ENCODE results near the gene EXOC4. TPM values are rescaled to one million over a fixed set of nuclear protein-coding genes. Genes with fewer than 3 reads are reported as not detected.

EXOC4 gene
- polyA plus RNA-seq, 3 donors, result 68.1 to 75.1 (median 70.9) TPM

DNA sequence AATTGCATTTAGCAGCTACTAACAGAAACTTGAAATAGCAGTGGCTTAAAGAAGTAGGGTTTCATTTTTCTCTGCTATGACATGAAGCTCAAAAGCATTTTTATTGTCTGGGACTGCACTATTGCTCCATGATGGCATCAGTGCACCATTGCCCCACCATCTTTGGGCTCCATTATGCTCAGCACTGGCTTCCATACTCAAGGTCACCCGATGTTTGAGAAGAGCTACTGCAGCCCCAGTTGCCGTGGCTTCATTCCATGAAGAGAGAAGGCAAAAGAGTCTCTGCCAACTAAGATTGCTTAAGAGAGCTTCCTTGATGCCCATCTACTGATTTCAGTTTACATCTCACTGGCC, 682.1 kb downstream of the EXOC4 start:
- no peak for DNase-seq (ENCODE audit: extremely low read depth in 1 of 11, low read depth in 9 of 11, low spot score in 4 of 11)

DNA sequence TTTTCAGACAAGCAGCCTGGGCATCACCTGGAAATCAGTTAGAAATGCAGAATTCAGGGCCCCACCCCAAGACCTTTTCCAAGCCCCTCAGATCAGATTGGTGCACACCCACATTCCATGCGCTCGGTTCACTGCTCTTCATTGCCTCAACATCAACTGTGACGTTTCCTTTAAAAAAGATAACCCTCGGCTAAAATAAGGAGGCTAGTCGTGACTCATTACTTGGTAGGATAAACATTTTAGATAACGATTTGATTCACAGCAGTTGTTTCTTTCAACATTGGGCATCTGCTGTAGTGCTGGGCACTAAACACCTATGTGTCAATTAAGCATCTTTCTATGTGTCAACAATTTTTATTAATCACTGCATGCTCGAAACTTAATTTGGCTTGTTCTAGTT, 683.2 kb downstream of the EXOC4 start:
- no peak for DNase-seq (ENCODE audit: extremely low read depth in 1 of 11, low read depth in 9 of 11, low spot score in 4 of 11)

DNA sequence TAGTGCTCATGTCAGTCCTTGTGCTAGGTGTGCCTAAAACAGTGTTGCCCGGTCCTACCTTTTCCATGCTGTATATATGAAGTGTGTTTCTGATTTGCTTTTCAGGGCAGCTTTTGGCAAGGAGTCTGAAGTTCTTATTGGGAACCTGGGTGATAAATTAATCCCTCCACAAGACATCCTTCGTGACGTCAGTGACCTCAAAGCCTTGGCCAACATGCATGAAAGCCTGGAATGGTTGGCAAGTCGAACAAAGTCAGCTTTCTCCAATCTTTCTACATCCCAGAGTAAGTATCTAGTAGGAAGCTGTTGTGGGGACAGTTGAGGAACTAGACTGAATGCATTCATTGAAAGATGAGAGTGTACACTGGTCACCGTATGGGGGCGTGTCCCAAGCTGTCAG, 684.9 kb downstream of the EXOC4 start:
- DNase-seq (ENCODE audit: extremely low read depth in 1 of 11, low read depth in 9 of 11, low spot score in 4 of 11), result no peak

DNA sequence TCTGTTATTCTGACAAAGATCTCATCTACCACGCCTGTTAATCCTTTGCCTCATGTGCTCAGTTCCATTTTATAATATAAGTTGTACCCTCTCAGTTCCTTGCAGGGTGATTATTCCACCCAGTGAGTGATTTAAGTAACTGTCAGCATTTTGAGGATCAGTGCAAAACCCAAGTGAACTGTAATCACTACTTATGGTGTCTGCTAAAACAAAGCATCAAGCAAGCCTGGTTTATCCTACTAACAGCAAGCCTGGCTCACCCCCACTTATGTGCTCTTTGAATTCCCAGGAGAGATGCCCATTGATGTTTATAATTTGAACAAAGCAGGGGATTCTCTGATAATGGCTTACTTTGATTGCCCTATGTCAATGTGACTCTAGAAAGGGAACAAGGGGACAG, 687.5 kb downstream of the EXOC4 start:
- no peak for DNase-seq (ENCODE audit: extremely low read depth in 1 of 11, low read depth in 9 of 11, low spot score in 4 of 11)

DNA sequence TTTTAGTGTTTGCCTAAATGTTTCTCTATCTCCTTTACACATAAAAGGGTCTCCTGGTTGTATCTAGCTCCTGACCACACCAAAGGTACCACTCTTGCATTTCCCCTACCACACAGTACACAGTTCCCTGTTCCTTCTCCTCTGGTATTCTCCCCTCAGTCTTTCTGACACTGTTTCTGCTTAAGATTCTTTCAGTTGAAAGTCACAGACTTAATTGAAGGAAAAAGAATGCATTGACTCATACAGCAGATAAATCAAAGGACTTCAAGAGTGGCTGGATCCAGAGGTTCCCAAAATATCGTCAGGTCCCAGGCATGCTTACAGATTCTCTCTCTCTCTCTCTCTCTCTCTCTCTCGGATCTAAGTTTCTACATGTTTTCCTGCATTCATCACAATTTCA, 688.6 kb downstream of the EXOC4 start:
- DNase-seq (ENCODE audit: extremely low read depth in 1 of 11, low read depth in 9 of 11, low spot score in 4 of 11), result no peak

DNA sequence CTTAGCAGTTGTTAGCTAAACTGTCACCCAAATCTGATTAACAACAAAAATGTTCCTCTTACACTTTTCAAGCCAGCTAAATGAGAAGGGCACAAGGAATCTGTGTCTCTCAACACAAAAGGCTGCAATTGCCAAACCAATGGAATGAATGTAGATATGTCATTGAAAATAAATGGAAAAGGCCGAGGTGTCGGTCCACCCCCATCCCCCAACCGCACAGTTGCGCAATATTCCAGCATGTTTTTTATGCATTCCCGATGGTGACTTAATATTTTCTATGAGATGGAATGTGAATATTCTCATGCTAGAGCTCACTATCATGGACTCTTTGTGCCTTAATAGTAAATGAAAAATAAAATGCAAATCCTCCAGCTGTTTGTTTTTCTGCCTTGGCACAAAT, 692.6 kb downstream of the EXOC4 start:
- DNase-seq (ENCODE audit: extremely low read depth in 1 of 11, low read depth in 9 of 11, low spot score in 4 of 11), result no peak

DNA sequence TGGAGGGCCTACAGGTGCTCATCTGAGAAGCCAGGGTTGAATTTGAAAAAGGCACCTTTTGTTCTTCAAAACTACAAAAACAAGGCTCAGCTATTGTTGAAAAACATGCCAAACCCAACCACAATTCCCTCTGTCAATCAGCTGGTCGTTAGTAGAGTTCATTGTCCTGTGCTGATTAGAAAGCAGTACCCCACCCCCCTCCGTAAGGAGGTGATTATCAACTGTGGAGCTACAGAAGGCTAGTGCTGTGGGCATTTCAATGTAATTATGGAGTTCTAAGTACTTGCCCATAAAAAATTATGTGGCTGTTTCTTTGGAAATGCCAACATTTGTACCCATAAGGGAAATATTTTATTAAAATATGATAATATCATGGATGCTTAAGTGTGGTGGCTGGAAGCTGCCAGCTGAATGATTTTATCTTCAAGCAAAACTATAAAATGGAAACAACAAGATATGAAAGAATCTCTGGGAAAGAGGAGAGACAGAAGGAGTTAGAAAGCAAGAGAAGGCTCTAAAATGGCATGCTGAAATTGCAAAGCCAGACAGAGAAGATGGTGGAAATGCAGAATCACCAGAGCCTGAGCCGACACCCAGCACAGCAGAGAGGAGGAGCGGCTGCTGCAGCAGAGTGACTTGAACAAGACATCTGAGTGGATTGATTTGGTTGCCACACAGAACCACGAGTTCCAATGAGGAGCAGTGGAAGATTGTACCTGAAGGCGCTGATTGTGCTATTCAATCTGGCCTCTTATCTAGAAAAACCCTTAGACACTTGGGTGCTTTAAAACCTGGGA, 694.8 kb downstream of the EXOC4 start:
- DNase-seq (ENCODE audit: extremely low read depth in 1 of 11, low read depth in 9 of 11, low spot score in 4 of 11), result no peak

DNA sequence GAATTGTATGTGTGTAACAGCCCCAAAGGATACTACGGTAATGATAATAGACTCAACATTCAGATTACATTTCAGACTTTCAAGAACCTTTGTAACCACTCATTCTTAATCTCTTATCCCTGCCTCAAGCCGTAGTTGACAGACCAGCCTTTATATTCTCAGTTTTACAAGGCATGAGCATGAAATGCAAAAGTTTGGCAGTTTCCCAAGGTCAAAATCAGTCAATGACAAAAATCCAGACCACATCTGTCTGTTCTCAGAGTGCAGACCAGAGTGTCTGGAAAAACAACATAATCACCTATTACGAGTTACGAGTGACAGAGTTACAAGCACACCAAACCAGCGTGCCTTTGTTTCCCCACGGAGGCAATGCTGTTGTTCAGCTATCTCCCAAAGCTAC, 695.7 kb downstream of the EXOC4 start:
- DNase-seq (ENCODE audit: extremely low read depth in 1 of 11, low read depth in 9 of 11, low spot score in 4 of 11), result no peak

DNA sequence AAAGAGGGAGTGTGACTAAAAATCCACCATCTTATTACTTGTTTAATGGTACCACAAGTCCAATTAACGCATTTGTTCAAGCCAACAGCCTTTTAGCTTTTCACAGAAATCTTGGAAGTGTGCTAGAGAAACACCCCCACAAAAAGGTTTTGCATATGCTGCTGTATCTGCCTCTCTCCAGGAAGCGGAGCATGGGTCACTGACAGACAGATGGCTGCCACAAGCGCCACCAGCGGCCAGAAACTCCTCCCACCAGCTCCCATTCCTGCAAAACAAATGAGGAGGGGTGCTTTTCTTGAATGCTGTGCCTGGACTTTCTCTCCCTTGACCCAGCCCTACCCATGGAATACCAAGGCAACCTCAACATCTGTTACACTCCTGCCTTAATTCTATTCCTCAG, 698.0 kb downstream of the EXOC4 start:
- no peak for DNase-seq (ENCODE audit: extremely low read depth in 1 of 11, low read depth in 9 of 11, low spot score in 4 of 11)

DNA sequence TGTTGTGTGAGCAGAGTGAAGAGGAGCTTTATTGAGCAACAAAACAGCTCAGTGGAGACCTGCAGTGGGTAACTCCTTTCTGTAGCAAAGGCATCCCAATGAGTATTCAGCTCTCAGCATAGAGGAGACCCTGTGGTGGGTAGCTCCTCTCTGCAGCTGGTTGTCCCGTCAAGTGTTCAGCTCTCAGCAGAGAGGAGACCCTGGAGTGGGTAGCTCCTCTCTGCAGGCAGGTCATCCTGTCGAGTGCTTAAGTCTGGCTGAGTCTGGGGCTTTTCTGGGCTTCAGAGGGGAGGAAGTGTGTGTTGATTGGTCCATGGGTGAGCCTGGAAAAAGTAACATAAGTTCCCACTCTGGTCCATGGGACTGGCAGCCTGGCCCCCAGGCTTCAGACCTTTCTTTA, 702.3 kb downstream of the EXOC4 start:
- no peak for DNase-seq (ENCODE audit: extremely low read depth in 1 of 11, low read depth in 9 of 11, low spot score in 4 of 11)

DNA sequence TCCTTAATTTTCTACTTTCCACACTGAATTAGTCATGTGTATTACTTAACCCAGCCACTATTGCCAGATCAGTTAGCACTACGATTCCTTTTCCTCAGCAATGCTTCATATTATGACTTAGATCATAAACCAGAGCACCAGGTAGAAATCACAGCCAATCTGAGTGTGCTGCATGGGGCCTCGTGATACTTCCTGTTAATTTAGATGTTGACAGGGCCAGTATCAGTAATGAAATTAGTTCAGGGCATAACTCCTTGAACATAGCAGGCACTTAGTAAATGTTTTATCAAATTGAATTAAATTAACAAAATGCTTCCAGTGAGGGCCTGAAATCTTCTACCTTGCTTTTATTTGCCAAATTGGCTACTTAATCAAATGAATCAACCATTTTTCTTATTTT, 705.0 kb downstream of the EXOC4 start:
- no peak for DNase-seq (ENCODE audit: extremely low read depth in 1 of 11, low read depth in 9 of 11, low spot score in 4 of 11)

DNA sequence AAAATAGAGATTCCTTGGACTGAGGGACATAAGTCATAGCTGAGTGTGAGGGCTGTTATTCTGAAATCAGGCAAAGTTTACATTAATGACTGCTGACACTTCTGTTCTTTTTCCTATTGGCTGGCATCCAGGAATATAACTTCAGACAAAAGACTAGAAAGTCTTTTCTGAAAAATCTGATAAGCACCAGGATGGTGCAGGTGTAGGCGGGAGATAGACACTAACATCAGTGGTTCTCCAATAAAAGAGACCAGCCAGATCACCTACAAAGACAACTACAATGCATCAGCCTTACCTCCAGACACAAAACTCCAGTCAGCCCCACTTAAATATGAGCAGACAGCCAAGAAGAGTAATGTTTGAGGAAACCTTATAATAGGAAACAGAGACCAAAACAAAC, 705.9 kb downstream of the EXOC4 start:
- no peak for DNase-seq (ENCODE audit: extremely low read depth in 1 of 11, low read depth in 9 of 11, low spot score in 4 of 11)

DNA sequence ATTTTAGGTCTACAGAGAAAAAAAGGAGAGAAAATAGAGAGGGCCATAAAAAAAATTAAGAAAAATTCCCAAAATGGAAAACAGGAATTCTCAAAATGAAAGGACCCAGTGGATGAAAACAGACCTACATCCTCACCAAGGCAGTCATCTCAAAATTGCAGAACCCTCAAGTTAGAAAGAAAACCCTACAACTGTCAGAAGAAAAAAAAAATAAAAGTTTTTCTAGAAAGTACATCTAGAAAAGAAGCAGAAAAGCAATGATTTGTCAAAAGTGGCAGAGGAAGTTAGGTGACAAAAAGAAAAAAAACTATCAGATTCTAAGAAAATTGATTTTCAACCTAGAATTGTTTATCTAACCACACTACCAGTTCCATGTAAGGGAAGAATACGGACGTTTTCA, 706.6 kb downstream of the EXOC4 start:
- no peak for DNase-seq (ENCODE audit: extremely low read depth in 1 of 11, low read depth in 9 of 11, low spot score in 4 of 11)

DNA sequence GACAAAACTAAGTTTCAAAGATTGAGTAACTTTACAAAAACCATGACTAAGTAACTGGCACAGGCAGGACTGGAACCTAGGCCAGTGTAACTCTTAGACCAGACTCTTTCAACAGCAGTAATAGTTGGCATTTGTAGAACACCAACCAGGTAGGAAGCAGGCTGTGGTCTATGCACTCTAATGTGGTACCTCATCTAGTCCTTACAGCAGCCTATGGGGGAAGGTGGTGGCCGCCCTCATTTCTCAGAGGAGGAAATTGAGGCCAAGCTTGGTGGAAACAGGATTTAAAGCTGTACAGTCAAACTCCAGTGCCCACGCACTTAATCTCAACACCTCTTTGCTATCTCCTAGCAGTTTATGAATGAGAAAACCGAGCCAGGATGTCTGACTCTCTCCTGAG, 708.8 kb downstream of the EXOC4 start:
- DNase-seq (ENCODE audit: extremely low read depth in 1 of 11, low read depth in 9 of 11, low spot score in 4 of 11), result no peak

DNA sequence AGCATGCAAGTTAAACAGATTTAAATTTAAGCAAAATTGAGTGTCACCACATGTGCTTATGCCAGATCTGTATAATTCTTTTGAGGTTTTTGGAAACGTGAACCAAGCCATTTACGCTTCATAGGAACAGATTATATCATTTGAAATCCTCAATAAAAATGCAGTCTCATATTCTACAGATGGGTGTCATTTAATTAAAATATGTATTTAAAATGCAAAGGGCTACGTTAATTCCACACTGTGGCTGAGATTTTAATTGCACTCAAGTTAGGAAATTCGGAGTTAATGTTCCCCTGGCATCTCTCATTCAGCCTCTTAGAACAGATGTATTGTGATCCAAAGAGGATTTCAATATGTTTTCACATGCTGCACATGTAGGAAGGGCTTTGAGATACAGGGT, 709.8 kb downstream of the EXOC4 start:
- no peak for DNase-seq (ENCODE audit: extremely low read depth in 1 of 11, low read depth in 9 of 11, low spot score in 4 of 11)

DNA sequence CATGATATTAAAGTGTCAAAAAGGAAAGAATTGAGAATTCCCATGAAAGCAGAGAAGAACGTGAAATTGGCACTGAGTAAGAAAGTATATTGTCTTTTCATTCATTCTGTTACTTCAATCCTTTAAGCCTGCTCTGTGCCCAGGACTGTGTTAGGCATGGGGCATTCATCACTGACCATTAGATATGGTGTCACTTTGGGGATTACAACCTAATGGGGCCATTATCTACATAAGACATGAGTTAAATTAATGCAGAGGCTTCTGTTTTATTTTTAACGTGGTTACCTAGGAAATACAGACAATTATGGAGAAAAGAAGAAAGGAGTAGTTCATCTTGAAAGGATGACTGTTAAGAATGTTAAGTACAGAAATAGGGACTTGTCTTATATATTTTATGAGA, 710.8 kb downstream of the EXOC4 start:
- DNase-seq (ENCODE audit: extremely low read depth in 1 of 11, low read depth in 9 of 11, low spot score in 4 of 11), result no peak

DNA sequence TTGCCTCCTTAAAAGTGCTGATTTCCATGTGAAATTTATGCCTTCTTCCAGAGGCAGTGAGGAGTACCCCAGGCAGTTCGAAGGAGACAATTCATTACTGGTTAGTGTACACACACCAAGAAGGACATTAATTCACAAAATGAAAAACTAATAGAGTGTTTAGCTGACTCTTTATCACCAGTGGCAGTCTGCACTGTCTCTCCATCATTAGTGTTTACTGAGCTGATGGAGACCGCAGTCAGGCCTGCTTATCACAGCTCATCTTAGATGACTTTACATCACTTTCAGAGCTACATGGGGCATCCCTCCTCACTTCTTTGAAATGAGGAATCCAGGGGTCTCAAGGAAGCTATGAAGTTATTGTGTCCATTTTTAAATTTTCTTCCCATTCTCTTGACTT, 718.7 kb downstream of the EXOC4 start:
- DNase-seq (ENCODE audit: extremely low read depth in 1 of 11, low read depth in 9 of 11, low spot score in 4 of 11), result no peak

DNA sequence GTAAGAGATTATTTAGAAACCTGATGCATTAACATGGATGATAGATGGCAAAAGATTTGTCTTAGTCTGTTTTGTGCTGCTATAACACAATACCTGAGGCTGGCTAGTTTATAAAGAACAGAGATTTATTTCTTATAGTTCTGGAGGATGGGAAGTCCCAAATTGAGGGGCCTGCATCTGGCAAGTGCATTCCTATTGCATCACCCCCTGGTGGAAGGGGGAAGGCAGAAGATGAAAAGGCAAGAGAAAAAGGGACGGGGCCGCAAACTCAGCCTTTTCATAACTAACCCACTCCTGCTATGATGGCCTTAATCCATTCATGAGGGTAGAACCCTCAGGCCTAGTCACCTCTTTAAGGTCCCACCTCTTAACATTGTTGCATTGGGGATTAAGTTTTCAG, 720.8 kb downstream of the EXOC4 start:
- no peak for DNase-seq (ENCODE audit: extremely low read depth in 1 of 11, low read depth in 9 of 11, low spot score in 4 of 11)

DNA sequence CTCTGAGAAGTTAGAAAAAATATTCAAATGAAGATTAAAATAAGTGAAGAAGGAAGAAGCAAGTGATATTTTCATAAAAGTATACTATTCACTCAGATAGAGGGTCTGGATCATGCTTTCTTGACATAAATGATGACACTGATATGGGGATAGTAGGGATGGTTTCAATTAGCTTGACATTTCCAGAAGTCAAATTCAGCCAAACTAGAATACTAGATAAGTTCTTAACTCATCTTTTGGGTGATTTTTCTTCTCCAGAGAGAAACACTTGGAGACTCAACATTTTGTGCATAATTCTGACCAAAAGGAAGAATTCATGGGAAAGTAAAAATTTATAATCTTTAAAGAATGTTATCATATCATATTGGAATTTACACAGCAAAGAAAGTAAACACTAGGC, 722.3 kb downstream of the EXOC4 start:
- DNase-seq (ENCODE audit: extremely low read depth in 1 of 11, low read depth in 9 of 11, low spot score in 4 of 11), result no peak

DNA sequence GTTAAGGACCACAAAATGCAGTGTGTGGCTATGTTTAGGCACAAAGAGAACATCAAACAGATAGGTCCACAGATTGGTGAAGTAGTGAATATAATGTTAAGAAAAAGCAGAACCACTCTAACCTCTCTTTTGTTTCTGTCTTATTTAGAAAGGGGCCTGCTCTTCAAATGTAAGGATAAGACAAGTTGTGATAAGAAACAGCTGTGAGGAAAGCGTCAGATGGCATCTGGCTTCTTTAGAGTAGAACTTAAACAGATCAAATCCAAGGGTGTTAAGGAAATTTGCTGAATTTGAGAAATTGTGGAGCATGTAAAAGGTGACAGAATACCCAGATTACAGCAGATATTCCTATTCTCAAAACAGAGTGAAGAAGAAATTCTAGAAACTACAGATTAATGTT, 723.3 kb downstream of the EXOC4 start:
- DNase-seq (ENCODE audit: extremely low read depth in 1 of 11, low read depth in 9 of 11, low spot score in 4 of 11), result no peak

DNA sequence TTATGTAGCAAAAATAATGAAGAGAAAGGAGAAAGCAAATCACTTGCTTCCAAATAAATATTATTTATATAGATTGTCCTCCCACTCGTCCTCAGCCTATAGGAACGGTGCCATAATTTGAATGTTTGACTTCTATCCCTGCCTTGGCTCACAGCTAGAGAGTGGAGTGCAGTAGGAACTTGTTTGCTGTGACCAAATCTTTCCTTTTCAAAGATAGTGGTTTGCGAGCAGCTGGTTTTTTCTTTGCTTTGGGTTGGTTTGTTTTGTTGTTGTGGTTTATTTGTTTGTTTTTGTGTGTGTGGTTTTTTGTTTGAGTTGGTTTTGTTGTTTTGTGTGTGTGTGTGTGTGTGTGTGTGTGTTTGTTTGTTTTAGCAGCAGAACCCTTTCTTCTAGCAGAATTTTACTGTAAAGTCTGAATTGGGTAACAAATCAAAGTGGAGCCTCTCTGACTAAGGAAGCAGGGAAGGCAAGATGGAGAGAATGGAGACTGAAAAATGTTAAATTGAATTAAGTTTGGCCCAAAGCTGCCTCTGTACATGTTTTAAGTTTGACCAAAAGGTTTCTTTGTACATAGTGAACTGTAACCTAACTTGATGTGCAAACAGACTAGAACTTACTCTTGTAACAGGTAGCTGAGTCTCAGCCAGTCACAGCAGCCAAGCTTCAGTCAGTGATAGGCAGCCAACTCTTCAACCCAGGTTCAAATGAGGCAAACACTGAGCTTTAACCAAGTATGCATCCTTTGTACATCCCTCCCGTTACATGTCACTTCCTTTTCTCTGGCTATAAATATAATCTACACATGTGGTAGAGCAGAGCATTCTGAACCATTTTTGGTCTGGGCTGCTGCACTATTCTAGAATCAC, 724.8 kb downstream of the EXOC4 start:
- no peak for DNase-seq (ENCODE audit: extremely low read depth in 1 of 11, low read depth in 9 of 11, low spot score in 4 of 11)

All from renal cortex interstitium (tissue), 11 donors.